AG09309 (cell line): ENCODE results near the gene GPATCH2.

ENCODE experiments used
- DNase-seq: peaks from one replicate; pipeline ENCODE4 v3.0.0-alpha.2; 2010; ENCODE audit warnings: low read depth
- H3K4me3 ChIP-seq: 2 replicates; pipeline ENCODE4 v1.5.1; 2011; ENCODE audit warnings: mild to moderate bottlenecking, low read depth, low read length, moderate library complexity; ENCODE audit not compliant: control insufficient read depth
- CTCF ChIP-seq: IDR thresholded peaks from 2 replicates; pipeline ENCODE4 v1.5.1; 2011; ENCODE audit warnings: mild to moderate bottlenecking, low read depth, low read length, inconsistent platforms; ENCODE audit not compliant: insufficient read depth, control insufficient read depth; ENCODE audit errors: missing control alignments

Gene GPATCH2

DNA sequence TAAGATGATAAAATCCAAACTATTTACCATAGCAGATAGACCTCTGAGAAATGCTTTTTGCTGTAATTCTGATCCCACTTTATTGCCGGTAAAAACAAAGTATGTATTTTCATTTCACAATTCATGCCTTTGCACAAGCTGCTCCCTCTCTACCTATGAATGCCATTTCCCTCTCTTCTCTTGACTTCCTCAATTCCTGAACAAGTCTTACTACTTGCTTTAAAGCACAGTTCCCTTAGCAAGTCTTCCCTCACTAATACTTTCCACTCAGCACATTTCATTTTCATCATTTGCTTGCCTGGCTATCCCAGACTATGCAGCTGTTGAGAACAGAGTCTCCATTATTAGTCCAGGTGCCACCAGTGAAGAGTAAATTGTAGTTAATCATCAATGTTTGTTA lies 13.8 kb downstream of the GPATCH2 start:
- no peak for TF ChIP-seq CTCF
- DNase-seq = no peak

DNA sequence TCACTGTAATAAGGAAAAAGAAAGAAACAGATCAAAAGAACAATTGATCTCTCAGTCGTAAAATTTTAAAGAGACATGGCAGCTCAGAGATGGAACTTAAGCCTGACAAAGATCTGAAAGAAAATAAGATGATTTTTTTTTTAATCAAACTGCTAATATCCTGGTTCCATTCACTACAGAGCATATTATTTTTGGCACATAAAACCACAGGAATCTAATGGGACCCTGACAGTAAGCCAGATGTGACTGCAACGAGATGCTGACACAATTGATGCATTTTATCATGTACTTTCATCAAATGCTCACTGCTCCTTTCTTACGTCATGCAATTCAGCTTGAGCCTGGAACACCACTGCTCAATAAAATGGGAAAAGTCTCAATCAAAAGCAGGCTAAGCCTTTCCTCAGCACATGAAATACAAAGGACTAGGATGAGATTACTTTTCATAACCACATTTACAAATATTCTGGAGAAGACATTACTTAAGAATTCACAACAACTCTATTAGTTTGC lies 16.6 kb downstream of the GPATCH2 start:
- H3K4me3 ChIP-seq = no peak overlapping the region
- no peak for TF ChIP-seq CTCF
- no peak for DNase-seq

More for the DNA sequence above, 13.8 kb downstream of the GPATCH2 start:
- no peak overlapping the region for H3K4me3 ChIP-seq

GRCh38 chr1:217605390-217605789 lies 25.5 kb downstream of the GPATCH2 start:
- no peak overlapping the region for H3K4me3 ChIP-seq
- no peak for DNase-seq
- no peak for TF ChIP-seq CTCF

DNA sequence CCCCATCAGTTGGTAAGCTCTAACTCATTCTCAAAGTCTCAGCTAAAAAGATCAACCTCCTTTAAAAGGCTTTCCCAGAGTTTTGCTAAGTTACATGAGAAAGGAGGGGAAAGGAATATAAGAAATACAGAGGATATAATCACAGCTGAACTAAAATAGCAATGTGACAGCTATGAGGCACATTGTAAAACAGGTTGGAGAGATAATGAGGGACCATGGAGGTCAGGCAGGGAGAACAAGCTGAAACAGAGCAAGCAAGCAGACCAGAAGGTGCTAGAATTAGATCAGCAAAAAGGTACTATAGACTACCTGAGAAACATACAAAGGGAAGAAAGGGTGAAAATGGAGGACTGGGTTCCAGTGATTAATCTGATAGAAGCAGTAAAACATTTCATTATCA lies 28.5 kb downstream of the GPATCH2 start:
- DNase-seq = no peak
- H3K4me3 ChIP-seq = no peak overlapping the region
- TF ChIP-seq CTCF = no peak

DNA sequence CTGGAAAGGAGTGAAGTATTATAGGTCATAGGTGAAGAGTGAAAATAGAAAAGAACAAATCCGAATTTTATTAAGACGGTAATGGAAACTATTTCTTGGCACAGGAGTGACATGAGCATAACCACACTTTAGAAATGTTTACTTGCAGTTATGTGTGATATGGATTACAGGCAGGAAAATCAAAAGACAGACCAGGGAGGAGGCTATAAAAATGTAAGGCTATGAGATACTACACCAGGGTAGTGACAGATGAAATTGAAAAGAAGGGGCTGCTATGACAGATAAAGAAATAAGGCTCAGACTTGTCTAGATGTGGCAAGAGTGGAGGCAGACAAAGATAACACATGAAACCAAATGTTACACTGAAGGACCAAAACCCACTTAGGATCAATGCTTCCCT lies 31.7 kb downstream of the GPATCH2 start:
- no peak for TF ChIP-seq CTCF
- no peak for DNase-seq
- H3K4me3 ChIP-seq = no peak overlapping the region

DNA sequence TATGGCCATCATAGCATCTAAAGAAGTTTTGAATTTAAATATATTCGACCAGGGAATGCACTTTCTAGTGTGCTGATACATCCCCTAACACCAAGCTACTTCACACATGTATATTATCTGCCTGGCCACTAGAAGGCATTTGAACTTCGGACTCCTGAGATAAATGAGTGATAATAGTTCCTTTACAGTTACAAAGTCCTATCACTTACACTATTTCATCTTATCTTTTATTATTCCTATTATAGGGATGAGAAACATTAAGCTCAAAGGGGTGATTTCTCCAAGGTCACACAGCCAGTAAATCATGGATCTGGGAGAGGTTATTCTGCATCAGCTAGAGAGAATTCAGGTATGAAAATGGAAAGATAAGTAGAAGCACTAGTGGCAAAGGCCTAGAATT lies 40.3 kb downstream of the GPATCH2 start:
- no peak for TF ChIP-seq CTCF
- no peak overlapping the region for H3K4me3 ChIP-seq
- DNase-seq = no peak

DNA sequence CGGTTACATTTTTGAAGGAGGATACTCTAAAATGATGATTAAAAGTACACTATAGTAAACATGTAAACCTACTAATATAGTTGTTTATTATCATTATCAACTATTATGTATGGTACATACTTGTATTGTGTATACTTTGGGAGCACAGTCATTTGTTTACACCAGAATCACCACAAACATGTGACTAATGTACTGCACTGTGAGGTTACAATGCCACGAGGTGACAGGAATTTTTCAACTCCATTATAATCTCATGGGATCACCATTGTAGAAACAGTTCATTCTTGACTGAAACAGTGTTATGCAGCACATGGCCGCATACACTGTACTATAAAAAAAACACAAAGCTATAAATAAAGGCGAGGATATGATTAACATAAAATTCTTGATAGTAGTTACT lies 44.3 kb downstream of the GPATCH2 start:
- TF ChIP-seq CTCF = no peak
- H3K4me3 ChIP-seq = no peak overlapping the region
- no peak for DNase-seq
